ENCODE data around the gene AP4E1.

The AP4E1 gene

DNA sequence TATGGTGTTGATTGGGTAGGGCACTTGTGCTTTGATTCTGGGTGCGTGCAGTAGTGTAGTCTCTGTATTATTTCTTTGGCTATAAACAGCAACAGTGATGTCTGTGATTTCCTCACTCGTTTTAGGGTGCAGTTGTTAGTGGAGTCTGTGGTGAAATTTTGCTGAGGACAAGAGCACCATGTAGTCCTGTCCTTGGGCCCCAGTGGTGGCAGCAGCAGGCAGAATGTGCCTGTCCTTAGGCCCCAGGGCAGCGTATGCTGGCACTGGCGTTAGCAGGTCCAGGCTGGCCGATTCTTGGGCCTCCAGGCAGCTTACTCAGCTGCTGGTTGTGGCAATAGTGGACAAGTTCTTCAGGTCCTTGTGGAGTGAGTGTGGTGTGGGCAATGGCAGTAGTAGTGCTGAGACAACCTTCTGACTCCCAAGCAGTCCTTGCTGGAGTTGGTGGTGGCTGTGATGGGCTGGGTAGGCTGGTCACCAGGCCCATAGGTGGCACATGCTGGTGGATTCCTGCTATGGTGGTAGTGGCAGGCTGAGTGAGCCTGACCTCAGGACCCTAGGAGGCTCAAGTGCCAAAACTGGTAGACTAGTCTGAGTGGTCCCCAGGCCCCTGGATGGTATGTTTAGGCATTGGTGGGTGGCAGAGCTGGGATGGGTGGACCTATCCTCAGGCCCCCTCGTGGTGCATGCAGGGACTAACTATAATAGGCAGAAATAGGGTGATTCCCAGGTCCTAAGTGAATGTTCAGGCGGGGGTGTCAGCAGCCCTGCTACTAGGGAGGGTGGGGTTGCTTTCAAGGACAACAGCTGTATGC is 129.9 kb downstream of the AP4E1 start:
- H3K4me3 ChIP-seq (ENCODE audit: low read depth, low read length): no peak overlapping the region
- TF ChIP-seq, protein P1, sequence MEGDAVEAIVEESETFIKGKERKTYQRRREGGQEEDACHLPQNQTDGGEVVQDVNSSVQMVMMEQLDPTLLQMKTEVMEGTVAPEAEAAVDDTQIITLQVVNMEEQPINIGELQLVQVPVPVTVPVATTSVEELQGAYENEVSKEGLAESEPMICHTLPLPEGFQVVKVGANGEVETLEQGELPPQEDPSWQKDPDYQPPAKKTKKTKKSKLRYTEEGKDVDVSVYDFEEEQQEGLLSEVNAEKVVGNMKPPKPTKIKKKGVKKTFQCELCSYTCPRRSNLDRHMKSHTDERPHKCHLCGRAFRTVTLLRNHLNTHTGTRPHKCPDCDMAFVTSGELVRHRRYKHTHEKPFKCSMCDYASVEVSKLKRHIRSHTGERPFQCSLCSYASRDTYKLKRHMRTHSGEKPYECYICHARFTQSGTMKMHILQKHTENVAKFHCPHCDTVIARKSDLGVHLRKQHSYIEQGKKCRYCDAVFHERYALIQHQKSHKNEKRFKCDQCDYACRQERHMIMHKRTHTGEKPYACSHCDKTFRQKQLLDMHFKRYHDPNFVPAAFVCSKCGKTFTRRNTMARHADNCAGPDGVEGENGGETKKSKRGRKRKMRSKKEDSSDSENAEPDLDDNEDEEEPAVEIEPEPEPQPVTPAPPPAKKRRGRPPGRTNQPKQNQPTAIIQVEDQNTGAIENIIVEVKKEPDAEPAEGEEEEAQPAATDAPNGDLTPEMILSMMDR (IDR thresholded peaks at IDR 0.05; ENCODE audit: insufficient read depth, low read length, missing control alignments): no peak
- DNase-seq (ENCODE audit: low read depth, low spot score): no peak
- POLR2A ChIA-PET: no interaction called here
- CTCF ChIA-PET: interaction anchor here (1.1 kb wide), 1 partner anchor 24 kb away, joined by 3 read pairs; no protein-coding TSS in a partner anchor

DNA sequence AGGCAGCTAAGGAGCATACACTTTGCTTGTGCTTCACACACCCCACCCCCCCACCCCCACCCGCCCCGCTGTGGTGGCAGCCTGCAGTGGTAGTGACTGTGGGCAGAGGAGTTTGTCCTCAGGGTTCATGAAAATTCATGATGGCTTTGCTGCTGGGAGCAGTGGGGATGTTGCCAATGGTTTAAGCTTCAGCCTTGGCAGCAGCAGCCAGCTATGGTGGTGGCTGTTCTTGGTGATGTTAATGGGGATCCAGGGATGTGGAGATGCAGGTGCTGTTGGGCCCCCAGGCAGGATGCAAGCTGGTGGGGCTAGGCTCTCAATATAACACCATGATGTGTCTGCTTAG is 130.5 kb downstream of the AP4E1 start:
- H3K4me3 ChIP-seq (ENCODE audit: low read depth, low read length): no peak overlapping the region
- POLR2A ChIA-PET: no interaction called here
- DNase-seq (ENCODE audit: low read depth, low spot score): no peak
- TF ChIP-seq, protein P1 (IDR thresholded peaks at IDR 0.05; ENCODE audit: insufficient read depth, low read length, missing control alignments): no peak
- CTCF ChIA-PET: interaction anchor here (1.1 kb wide), 1 partner anchor 25 kb away, joined by 3 read pairs; no protein-coding TSS in a partner anchor

DNA sequence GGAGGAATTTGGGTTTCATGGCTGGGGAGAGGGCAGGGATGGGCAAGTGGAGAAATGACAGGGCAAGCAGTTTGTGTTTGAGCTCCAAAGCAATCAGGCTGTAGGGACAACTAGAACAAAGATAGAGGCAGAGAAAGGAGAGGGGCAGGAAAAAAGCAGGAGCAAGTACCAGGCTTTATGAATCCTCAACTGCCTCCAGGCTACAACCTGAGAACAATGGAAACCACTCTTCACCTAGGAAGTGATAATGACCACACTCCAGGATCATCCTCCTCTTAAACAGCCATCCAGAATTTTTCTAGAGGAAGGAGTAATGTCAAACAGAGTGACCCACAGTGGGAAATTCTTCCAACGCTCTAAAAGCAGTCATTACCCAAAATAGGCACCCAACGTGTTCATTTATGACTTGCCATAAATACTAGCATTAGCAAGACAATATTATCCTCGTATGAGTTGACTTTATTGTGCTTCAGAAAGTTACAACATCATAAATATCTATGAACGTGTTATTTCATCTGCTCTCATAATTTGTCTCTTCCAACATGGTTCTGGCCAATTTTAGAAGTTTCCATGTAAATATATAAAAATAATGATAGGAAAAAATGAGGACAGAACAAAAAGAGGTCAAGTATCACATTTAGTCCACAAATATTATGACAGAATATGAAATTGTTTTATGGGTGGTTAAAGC is 135.7 kb downstream of the AP4E1 start:
- no peak for DNase-seq (ENCODE audit: low read depth, low spot score)
- TF ChIP-seq, protein P1 (IDR thresholded peaks at IDR 0.05; ENCODE audit: insufficient read depth, low read length, missing control alignments): no peak
- ChIA-PET POLR2A (no interaction called here), CTCF (no interaction called here)
- no peak overlapping the region for H3K4me3 ChIP-seq (ENCODE audit: low read depth, low read length)

DNA sequence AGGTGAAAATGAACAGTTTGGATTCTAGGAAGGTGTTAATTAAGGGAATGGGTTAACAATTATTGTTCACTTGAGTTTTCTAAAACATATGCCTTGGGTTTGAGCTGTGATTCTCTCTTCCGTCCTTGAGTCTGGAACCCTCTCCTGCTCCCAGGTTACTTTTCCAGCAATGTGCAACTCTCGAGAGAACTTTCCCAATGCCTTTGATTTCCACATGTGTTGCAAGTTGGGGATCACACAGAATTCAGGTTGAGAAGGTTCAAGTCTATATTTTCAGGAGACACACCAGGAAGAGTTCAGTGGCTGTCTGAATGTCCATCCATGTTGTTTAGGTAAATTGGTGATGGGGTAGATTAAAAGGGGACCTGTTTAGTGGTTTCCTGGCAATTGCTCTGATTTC is 137.5 kb downstream of the AP4E1 start:
- CTCF ChIA-PET: no interaction called here
- H3K4me3 ChIP-seq (ENCODE audit: low read depth, low read length): no peak overlapping the region
- TF ChIP-seq, protein P1 (IDR thresholded peaks at IDR 0.05; ENCODE audit: insufficient read depth, low read length, missing control alignments): no peak
- DNase-seq (ENCODE audit: low read depth, low spot score): no peak
- POLR2A ChIA-PET: no interaction called here

DNA sequence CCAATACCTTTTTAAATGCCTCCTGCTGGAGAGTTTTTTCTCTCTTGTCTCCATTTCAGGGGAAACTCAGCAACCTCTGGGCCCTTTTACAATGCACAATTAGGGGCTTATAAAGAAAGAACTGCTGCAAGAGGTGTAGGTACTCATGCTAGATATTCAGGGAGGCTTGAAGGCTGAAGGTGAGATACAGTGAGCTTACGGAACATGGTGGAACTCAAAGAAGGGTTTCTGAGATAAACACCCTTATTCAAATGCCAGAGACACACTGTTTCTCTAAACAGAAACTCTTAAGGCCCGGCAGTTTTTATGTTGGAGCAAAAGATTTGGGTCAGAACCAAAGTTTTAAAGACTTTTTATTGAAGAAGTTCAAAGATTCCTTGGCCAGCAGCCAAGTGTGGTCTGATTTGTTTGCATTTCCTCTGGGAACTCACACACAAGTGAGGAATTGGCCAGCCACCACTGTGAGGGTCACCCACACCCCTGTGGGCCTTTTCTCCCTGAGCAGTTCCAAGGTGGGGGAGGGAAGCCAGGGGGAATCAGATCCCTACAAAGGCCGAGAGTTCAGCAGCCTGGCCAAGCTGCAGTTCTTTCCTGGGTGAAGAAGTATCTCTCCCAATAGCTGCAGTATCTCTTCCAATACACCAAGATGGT is 138.4 kb downstream of the AP4E1 start:
- POLR2A ChIA-PET: no interaction called here
- CTCF ChIA-PET: no interaction called here
- H3K4me3 ChIP-seq (ENCODE audit: low read depth, low read length): no peak overlapping the region
- DNase-seq (ENCODE audit: low read depth, low spot score): no peak
- TF ChIP-seq, protein P1 (IDR thresholded peaks at IDR 0.05; ENCODE audit: insufficient read depth, low read length, missing control alignments): no peak

DNA sequence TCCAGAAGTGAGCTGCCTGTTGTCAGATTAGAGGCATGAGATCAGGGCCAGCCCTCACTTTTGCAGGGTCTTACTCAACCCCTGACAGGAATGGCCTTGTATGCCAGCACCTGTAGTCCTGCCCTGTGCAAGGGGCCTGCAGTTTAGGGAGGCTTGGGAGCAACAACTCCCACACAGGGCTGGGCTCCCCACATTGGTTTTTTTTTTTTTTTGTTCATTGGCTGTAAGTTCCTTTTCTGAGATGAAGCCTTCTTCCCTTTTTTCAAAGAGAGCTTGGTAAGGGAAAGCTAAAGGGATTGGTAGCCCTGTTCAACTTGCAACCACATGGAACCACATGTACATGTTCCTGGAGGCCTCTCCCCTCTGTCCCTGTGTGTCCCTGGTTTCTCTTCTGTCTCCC is 139.8 kb downstream of the AP4E1 start:
- DNase-seq (ENCODE audit: low read depth, low spot score): no peak
- CTCF ChIA-PET: no interaction called here
- H3K4me3 ChIP-seq (ENCODE audit: low read depth, low read length): no peak overlapping the region
- POLR2A ChIA-PET: no interaction called here
- TF ChIP-seq, protein P1 (IDR thresholded peaks at IDR 0.05; ENCODE audit: insufficient read depth, low read length, missing control alignments): no peak
